Vagina (tissue), 2 donors: ENCODE measurements around the gene CCDC12. TPM values are rescaled to one million over a fixed set of nuclear protein-coding genes. Genes with fewer than 3 reads are reported as not detected.

Experiments used
- DNase-seq, 2 donors: peaks; one replicate each; pipeline ENCODE4 v3.0.0-alpha.2; 2017; ENCODE audit errors: extremely low spot score in 2 of 2
- H3K27ac ChIP-seq: fragments of 200-600 bp; sonication (generic); one replicate; pipeline ENCODE4 v1.5.1; 2019
- H3K27me3 ChIP-seq: fragments of 200-600 bp; sonication (generic); one replicate; pipeline ENCODE4 v1.5.1; 2019
- H3K36me3 ChIP-seq, 2 donors: fragments of 200-600 bp; sonication (generic); one replicate each; pipeline ENCODE4 v1.5.1; 2017 to 2019
- H3K4me1 ChIP-seq: fragments of 200-600 bp; sonication (generic); one replicate; pipeline ENCODE4 v1.5.1; 2019
- H3K4me3 ChIP-seq, 2 donors: fragments of 200-600 bp; sonication (generic); 1 replicate in 1 of 2; 2 replicates in 1 of 2; pipeline ENCODE4 v1.5.1; 2016 to 2019
- H3K9me3 ChIP-seq: fragments of 200-600 bp; sonication (generic); one replicate; pipeline ENCODE4 v1.5.1; 2019
- CTCF ChIP-seq, 3 experiments: fragments of 450-650 bp in 2 of 3; fragments of 200-600 bp in 1 of 3; sonication (generic) in 1 of 3; IDR thresholded peaks; one replicate each; pipeline ENCODE4 v1.5.1; 2017 to 2019; ENCODE audit warnings: antibody characterized with exemption in 3 of 3, mild to moderate bottlenecking in 2 of 3, moderate library complexity in 2 of 3
- POLR2A ChIP-seq, 2 donors: fragments of 450-650 bp; IDR thresholded peaks; one replicate each; pipeline ENCODE4 v1.6.1; 2017; ENCODE audit warnings: antibody characterized with exemption in 2 of 2, mild to moderate bottlenecking in 2 of 2, moderate library complexity in 2 of 2
- POLR2AphosphoS5 ChIP-seq, 2 donors: sonication (generic); formaldehyde crosslinking; IDR thresholded peaks; one replicate each; pipeline ENCODE4 v1.9.0; 2017; ENCODE audit warnings: antibody characterized with exemption in 2 of 2, mild to moderate bottlenecking in 2 of 2, low read depth in 1 of 2; ENCODE audit not compliant: insufficient read depth in 1 of 2
- intact Hi-C: fragments of 100-400 bp; cut with DNase I; formaldehyde crosslinking; loops from one replicate; pipeline ENCODE4 v1.15.1; 2023
- total RNA-seq: library from RNA; depleted of rRNA; stranded (reverse); fragments of >200 nt; gene quantifications from one replicate; pipeline ENCODE4 v1.2.3, GENCODE V29; 2016

CCDC12 gene
- total RNA-seq, 1 donor from 2014 or later, result 55.5 TPM

- peaks cover 69% of the 10 kb centered on the region for H3K4me1 ChIP-seq
- TF ChIP-seq POLR2AphosphoS5 (IDR thresholded peaks at IDR 0.05; ENCODE audit: insufficient read depth in 1 of 2, low read depth in 1 of 2) (peak in 1 of 2 donors; percentile 19), POLR2A (IDR thresholded peaks at IDR 0.05) (no peak)
- peak overlapping the region; percentile 89 for H3K27ac ChIP-seq
- H3K36me3 ChIP-seq, result no peaks in the 10 kb centered on the region
- H3K9me3 ChIP-seq, result no peaks in the 10 kb centered on the region
- H3K27me3 ChIP-seq, result no peaks in the 10 kb centered on the region
- no peak for DNase-seq
- intact Hi-C loops, result no loop called here
- H3K4me3 ChIP-seq, result peak overlapping the region; percentile 35 to 58
Measured at GRCh38 chr3:46981932-46982471, 5.5 kb upstream of the CCDC12 start.

GRCh38 chr3:46979958-46980497, 3.5 kb upstream of the CCDC12 start:
- Histone ChIP-seq H3K27me3 (no peaks in the 10 kb centered on the region), H3K36me3 (no peaks in the 10 kb centered on the region), H3K4me3 (peak overlapping the region; percentile 58 to 87), H3K4me1 (peaks cover 62% of the 10 kb centered on the region), H3K9me3 (no peaks in the 10 kb centered on the region), H3K27ac (peak overlapping the region; percentile 89)
- no peak for DNase-seq
- intact Hi-C loops, result no loop called here
- TF ChIP-seq CTCF (IDR thresholded peaks at IDR 0.05) (no peak), POLR2AphosphoS5 (IDR thresholded peaks at IDR 0.05; ENCODE audit: insufficient read depth in 1 of 2, low read depth in 1 of 2) (no peak)

GRCh38 chr3:46978985-46979944, 2.7 kb upstream of the CCDC12 start, which contains the start of gene NBEAL2:
Gene NBEAL2 (plus strand): TSS chr3:46979666. CDS start chr3:46979862, 196 bp downstream.
- H3K27me3 ChIP-seq, result no peaks in the 10 kb centered on the region
- peaks cover 62% of the 10 kb centered on the region for H3K4me1 ChIP-seq
- intact Hi-C loops, result no loop called here
- H3K36me3 ChIP-seq, result no peaks in the 10 kb centered on the region
- DNase-seq, result no peak
- peak within 1 kb of the TSS; percentile 89 for H3K27ac ChIP-seq
- no peaks in the 10 kb centered on the region for H3K9me3 ChIP-seq
- H3K4me3 ChIP-seq, result peak within 1 kb of the TSS; percentile 58 to 87
- no peak for TF ChIP-seq CTCF (IDR thresholded peaks at IDR 0.05)
- TF ChIP-seq POLR2AphosphoS5 (IDR thresholded peaks at IDR 0.05; ENCODE audit: insufficient read depth in 1 of 2, low read depth in 1 of 2), result peak; percentile 79 to 90
- peak in 1 of 2 donors; percentile 53 for TF ChIP-seq POLR2A (IDR thresholded peaks at IDR 0.05)

GRCh38 chr3:46978381-46978780, 1.8 kb upstream of the CCDC12 start:
- H3K9me3 ChIP-seq, result no peaks in the 10 kb centered on the region
- no peak for TF ChIP-seq POLR2A (IDR thresholded peaks at IDR 0.05)
- no peak for TF ChIP-seq CTCF (IDR thresholded peaks at IDR 0.05)
- TF ChIP-seq POLR2AphosphoS5 (IDR thresholded peaks at IDR 0.05; ENCODE audit: insufficient read depth in 1 of 2, low read depth in 1 of 2), result no peak
- intact Hi-C loops, result no loop called here
- peaks cover 68% of the 10 kb centered on the region for H3K4me1 ChIP-seq
- no peaks in the 10 kb centered on the region for H3K27me3 ChIP-seq
- peak overlapping the region; percentile 89 for H3K27ac ChIP-seq
- H3K4me3 ChIP-seq, result peak overlapping the region; percentile 58 to 87
- DNase-seq, result no peak
- no peaks in the 10 kb centered on the region for H3K36me3 ChIP-seq

GRCh38 chr3:46977811-46978195, 1.3 kb upstream of the CCDC12 start:
- no peaks in the 10 kb centered on the region for H3K9me3 ChIP-seq
- peaks cover 69% of the 10 kb centered on the region for H3K4me1 ChIP-seq
- DNase-seq, result no peak
- H3K4me3 ChIP-seq, result no peak overlapping the region
- H3K36me3 ChIP-seq, result no peaks in the 10 kb centered on the region
- intact Hi-C loops, result no loop called here
- H3K27ac ChIP-seq, result peak overlapping the region; percentile 89
- TF ChIP-seq POLR2A (IDR thresholded peaks at IDR 0.05), result no peak
- TF ChIP-seq POLR2AphosphoS5 (IDR thresholded peaks at IDR 0.05; ENCODE audit: insufficient read depth in 1 of 2, low read depth in 1 of 2), result no peak
- no peak for TF ChIP-seq CTCF (IDR thresholded peaks at IDR 0.05)
- no peaks in the 10 kb centered on the region for H3K27me3 ChIP-seq
